Measurements from ENCODE around the gene ROS1. TPM values are rescaled to one million over a fixed set of nuclear protein-coding genes. Genes with fewer than 3 reads are reported as not detected.

The ROS1 gene
- total RNA-seq, 2 experiments from 2014 or later: not detected

DNA sequence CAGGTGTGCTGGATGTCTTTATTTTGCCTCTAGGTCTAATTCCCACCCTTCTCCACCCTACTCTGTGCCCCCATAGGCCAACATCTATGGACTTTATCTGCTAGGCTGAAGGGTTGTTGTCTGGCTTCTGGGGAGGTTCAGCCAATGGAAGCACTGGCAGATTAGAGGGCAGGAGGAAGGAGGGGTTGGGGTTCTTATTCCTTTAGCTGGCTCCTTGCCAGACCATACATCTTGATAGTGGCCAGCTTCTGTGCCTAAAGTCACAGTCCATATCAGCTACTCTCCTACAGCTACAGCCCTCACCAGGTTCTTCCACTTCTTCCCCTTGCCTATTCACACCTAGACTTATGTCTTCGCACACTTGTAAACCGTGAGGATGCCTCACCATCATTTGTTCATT, 41.1 kb downstream of the ROS1 start:
- Mint-ChIP-seq H3K36me3 (ENCODE audit: low read depth) (no peaks in the 10 kb centered on the region), H3K27me3 (peaks cover 16% of the 10 kb centered on the region), H3K4me1 (ENCODE audit: low read depth) (no peaks in the 10 kb centered on the region), H3K27ac (no peak overlapping the region), H3K4me3 (no peak overlapping the region), H3K9me3 (no peaks in the 10 kb centered on the region)
- peaks cover 4 to 21% of the 10 kb centered on the region in 2 experiments for H3K27me3 ChIP-seq (ENCODE audit: control insufficient read depth in 1 of 2, insufficient read depth in 2 of 2, low read length in 2 of 2)
- no peaks in the 10 kb centered on the region for H3K36me3 ChIP-seq (ENCODE audit: insufficient read depth, low read length)
- no peak overlapping the region for H3K27ac ChIP-seq (ENCODE audit: low read depth in 1 of 2, low read length in 2 of 2)
- ChIA-PET CTCF (no interaction called here), POLR2A (no interaction called here)
- intact Hi-C loops (cut with DNase I, micrococcal nuclease): no loop called here
- TF ChIP-seq, protein P1, sequence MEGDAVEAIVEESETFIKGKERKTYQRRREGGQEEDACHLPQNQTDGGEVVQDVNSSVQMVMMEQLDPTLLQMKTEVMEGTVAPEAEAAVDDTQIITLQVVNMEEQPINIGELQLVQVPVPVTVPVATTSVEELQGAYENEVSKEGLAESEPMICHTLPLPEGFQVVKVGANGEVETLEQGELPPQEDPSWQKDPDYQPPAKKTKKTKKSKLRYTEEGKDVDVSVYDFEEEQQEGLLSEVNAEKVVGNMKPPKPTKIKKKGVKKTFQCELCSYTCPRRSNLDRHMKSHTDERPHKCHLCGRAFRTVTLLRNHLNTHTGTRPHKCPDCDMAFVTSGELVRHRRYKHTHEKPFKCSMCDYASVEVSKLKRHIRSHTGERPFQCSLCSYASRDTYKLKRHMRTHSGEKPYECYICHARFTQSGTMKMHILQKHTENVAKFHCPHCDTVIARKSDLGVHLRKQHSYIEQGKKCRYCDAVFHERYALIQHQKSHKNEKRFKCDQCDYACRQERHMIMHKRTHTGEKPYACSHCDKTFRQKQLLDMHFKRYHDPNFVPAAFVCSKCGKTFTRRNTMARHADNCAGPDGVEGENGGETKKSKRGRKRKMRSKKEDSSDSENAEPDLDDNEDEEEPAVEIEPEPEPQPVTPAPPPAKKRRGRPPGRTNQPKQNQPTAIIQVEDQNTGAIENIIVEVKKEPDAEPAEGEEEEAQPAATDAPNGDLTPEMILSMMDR (IDR thresholded peaks at IDR 0.05): no peak
- ATAC-seq (ENCODE audit: poor library complexity) (no peak), DNase-seq (no peak)
- H3K4me3 ChIP-seq (ENCODE audit: low read length): no peak overlapping the region
- no peaks in the 10 kb centered on the region for H3K9me3 ChIP-seq (ENCODE audit: control insufficient read depth in 1 of 2, insufficient read depth in 1 of 2, low read length in 2 of 2)
- H3K4me1 ChIP-seq (ENCODE audit: insufficient read depth, low read length): no peaks in the 10 kb centered on the region

DNA sequence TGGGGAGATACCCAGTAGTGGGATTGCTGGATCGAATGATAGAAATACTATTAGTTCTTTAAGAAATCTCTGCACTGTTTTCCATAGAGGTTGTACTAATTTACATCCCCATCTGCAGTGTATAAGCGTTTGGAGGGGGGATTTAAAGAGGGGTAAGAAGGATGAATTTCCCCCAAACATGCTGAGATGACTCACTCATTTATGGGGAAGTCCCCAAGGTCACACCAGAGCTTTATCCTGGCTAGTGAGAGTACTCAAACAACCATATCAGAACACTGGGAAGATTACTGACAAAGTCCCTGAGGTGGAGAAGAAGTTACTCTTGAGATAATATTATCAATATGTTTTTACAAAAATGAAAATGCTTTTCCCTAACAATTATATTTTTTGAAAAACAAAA, 44.0 kb downstream of the ROS1 start:
- H3K27ac ChIP-seq (ENCODE audit: low read depth in 1 of 2, low read length in 2 of 2): no peak overlapping the region
- POLR2A ChIA-PET: no interaction called here
- intact Hi-C loops (cut with DNase I, micrococcal nuclease): no loop called here
- H3K4me3 ChIP-seq (ENCODE audit: low read length): no peak overlapping the region
- no peak for DNase-seq
- H3K9me3 ChIP-seq (ENCODE audit: control insufficient read depth in 1 of 2, insufficient read depth in 1 of 2, low read length in 2 of 2): no peaks in the 10 kb centered on the region
- CTCF ChIA-PET: no interaction called here
- no peaks in the 10 kb centered on the region for H3K36me3 ChIP-seq (ENCODE audit: insufficient read depth, low read length)
- no peak for ATAC-seq (ENCODE audit: poor library complexity)
- no peaks in the 10 kb centered on the region for H3K4me1 ChIP-seq (ENCODE audit: insufficient read depth, low read length)
- H3K27me3 ChIP-seq (ENCODE audit: control insufficient read depth in 1 of 2, insufficient read depth in 2 of 2, low read length in 2 of 2): peaks cover 4 to 16% of the 10 kb centered on the region in 2 experiments
- Mint-ChIP-seq H3K36me3 (ENCODE audit: low read depth) (no peaks in the 10 kb centered on the region), H3K27ac (no peak overlapping the region), H3K27me3 (peaks cover 16% of the 10 kb centered on the region), H3K4me1 (ENCODE audit: low read depth) (no peaks in the 10 kb centered on the region), H3K4me3 (no peak overlapping the region), H3K9me3 (no peaks in the 10 kb centered on the region)
- TF ChIP-seq, protein P1 (IDR thresholded peaks at IDR 0.05): no peak

DNA sequence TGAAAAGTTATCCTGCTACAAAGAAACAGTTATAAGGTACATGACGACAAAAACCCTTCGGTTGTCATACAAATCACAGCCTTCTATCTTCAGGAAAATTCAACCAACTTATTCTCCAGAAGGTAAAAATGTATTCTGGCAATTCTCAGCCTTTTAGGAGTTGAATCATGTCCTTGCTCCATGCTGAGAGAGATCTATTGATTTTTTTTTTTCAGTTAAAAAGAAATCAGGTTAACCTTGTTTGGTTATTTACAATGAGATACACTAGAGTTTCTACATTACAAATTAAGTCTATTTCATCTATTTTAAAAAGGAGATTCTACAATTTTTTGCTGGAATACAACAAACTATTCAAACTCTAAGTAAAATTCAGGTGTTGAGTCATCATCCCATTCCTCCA, 45.4 kb downstream of the ROS1 start:
- no peak overlapping the region for H3K27ac Mint-ChIP-seq
- ATAC-seq (ENCODE audit: poor library complexity) (no peak), DNase-seq (no peak)
- intact Hi-C loops (cut with DNase I, micrococcal nuclease): no loop called here
- H3K27me3 ChIP-seq (ENCODE audit: control insufficient read depth in 1 of 2, insufficient read depth in 2 of 2, low read length in 2 of 2): peaks cover 1 to 16% of the 10 kb centered on the region in 2 experiments
- H3K4me1 ChIP-seq (ENCODE audit: insufficient read depth, low read length): no peaks in the 10 kb centered on the region
- POLR2A ChIA-PET: interaction anchor here (0.8 kb wide), 1 partner anchor 19 kb away, joined by 3 read pairs; no protein-coding TSS in a partner anchor
- CTCF ChIA-PET: no interaction called here
- H3K4me3 Mint-ChIP-seq: no peak overlapping the region
- peaks cover 9% of the 10 kb centered on the region for H3K27me3 Mint-ChIP-seq
- no peak overlapping the region for H3K27ac ChIP-seq (ENCODE audit: low read depth in 1 of 2, low read length in 2 of 2)
- no peaks in the 10 kb centered on the region for H3K4me1 Mint-ChIP-seq (ENCODE audit: low read depth)
- H3K9me3 Mint-ChIP-seq: no peaks in the 10 kb centered on the region
- TF ChIP-seq, protein P1 (IDR thresholded peaks at IDR 0.05): no peak
- H3K4me3 ChIP-seq (ENCODE audit: low read length): no peak overlapping the region
- H3K9me3 ChIP-seq (ENCODE audit: control insufficient read depth in 1 of 2, insufficient read depth in 1 of 2, low read length in 2 of 2): no peaks in the 10 kb centered on the region
- no peaks in the 10 kb centered on the region for H3K36me3 ChIP-seq (ENCODE audit: insufficient read depth, low read length)
- no peaks in the 10 kb centered on the region for H3K36me3 Mint-ChIP-seq (ENCODE audit: low read depth)
